HG02588 (cell line): ENCODE measurements around the gene PPP6R2.

Source experiments
- ATAC-seq: cut with Tn5 transposase; IDR thresholded peaks from one replicate; pipeline ENCODE4 v1.9.1; 2021; ENCODE audit warnings: mild to moderate bottlenecking, moderate library complexity; ENCODE audit not compliant: unreplicated experiment

PPP6R2 gene, protein sequence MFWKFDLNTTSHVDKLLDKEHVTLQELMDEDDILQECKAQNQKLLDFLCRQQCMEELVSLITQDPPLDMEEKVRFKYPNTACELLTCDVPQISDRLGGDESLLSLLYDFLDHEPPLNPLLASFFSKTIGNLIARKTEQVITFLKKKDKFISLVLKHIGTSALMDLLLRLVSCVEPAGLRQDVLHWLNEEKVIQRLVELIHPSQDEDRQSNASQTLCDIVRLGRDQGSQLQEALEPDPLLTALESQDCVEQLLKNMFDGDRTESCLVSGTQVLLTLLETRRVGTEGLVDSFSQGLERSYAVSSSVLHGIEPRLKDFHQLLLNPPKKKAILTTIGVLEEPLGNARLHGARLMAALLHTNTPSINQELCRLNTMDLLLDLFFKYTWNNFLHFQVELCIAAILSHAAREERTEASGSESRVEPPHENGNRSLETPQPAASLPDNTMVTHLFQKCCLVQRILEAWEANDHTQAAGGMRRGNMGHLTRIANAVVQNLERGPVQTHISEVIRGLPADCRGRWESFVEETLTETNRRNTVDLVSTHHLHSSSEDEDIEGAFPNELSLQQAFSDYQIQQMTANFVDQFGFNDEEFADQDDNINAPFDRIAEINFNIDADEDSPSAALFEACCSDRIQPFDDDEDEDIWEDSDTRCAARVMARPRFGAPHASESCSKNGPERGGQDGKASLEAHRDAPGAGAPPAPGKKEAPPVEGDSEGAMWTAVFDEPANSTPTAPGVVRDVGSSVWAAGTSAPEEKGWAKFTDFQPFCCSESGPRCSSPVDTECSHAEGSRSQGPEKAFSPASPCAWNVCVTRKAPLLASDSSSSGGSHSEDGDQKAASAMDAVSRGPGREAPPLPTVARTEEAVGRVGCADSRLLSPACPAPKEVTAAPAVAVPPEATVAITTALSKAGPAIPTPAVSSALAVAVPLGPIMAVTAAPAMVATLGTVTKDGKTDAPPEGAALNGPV

DNA sequence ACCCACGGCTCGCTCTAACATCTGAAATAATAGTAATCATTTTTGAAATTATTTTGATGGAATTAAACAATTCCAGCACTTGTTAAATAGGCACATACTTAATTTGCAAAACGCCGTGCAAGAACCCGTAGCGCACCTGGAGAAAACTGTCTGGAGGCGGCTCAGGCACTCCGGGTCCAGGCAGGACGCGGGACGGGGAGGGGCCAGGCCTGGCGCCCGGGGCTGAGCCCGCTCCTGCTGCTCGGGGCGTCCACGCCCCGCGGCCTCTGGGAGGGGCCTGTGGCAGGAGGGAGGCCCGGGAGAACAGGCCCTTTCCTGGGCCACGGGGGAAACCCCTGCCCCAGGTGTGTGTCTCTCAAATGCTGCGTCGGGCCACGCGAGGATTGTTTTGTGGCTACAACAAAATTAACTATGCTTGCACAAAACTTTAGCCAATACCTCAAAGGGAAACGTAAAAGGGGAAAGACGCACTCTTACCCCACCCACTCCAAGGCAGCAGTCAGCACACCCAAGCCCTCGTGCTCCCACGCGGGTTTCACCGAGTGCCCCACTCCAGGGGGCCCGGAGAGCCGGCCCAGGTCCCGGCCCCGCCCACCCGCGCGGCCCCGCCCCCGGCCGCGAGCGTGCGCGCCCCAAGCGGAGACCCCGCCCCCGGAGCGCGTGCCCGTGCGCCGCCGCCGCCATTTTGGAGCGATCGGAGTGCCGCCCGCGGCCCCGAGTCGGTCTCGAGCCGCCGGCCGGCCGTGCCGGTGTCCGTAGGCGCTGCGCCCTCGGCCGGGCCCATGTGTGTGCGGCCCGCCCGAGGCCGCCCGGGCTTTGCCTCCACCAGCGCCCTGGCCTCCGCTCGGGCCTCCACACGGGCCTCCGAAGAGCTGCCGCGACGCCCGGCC, at the start of gene PPP6R2:
TSS of gene PPP6R2 (plus strand) at position 677 of the 890 bp plus-strand sequence. CDS start 50,582 bp downstream, outside the sequence.
- ATAC-seq, result peak; percentile 79

DNA sequence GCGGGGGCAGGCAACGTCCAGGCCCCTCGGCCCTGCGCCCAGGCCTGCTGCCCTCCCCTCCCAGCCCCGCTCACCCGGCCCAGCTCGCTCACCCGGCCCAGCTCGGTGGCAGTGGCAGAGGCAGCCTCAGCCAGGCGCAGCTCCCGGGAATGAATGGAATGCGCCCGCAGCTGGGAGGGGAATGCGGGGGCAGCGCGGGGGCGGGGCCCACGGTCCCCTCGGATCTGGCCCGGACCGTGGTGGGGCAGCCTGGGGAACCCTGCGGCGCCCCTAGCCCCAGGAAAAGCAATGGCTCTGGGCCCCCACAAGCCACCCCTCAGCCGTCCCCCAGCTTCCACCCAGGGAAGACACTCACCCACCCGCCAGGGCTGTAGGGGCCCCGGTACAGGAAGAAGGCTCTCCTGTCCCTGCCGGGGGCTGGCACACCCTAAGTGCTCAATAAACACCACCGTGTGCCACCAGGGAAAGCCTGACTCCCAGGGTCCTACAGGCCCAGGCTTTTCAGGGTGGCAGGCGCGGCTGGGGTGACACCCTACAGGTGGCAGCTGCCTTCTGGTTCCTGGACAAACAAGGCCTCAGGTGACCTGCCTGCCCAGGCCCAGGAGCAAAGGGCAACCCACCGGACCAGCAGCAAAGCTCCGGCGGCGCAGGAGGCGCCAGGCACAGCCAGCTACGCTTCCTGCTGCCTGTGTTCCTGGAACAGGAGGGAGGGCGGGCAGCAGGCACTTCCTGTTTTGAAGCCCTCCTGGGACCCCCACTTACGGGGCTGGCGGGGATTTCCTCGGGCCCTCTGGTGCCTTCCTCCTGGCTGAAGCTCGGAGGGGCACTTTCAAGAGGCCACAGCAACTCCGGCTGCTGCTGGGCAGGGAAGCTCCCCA, 49.4 kb upstream of the PPP6R2 start:
- ATAC-seq, result no peak

DNA sequence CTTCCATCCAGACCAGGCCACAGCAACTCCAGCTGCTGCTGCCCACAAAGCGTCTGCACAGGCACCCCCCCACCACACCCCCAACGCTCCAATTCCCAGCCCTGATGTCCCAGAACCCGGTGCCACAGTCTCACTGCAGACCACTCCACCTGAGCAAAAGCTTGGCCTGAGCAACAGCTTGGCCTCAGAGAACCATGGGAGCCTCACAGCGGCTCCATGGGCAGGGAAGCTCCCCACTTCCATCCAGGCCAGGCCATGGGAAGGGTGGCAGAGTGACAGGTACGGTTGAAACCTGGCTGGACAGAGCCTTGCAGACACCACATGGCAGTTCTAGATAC, 48.8 kb upstream of the PPP6R2 start:
- ATAC-seq, result no peak

DNA sequence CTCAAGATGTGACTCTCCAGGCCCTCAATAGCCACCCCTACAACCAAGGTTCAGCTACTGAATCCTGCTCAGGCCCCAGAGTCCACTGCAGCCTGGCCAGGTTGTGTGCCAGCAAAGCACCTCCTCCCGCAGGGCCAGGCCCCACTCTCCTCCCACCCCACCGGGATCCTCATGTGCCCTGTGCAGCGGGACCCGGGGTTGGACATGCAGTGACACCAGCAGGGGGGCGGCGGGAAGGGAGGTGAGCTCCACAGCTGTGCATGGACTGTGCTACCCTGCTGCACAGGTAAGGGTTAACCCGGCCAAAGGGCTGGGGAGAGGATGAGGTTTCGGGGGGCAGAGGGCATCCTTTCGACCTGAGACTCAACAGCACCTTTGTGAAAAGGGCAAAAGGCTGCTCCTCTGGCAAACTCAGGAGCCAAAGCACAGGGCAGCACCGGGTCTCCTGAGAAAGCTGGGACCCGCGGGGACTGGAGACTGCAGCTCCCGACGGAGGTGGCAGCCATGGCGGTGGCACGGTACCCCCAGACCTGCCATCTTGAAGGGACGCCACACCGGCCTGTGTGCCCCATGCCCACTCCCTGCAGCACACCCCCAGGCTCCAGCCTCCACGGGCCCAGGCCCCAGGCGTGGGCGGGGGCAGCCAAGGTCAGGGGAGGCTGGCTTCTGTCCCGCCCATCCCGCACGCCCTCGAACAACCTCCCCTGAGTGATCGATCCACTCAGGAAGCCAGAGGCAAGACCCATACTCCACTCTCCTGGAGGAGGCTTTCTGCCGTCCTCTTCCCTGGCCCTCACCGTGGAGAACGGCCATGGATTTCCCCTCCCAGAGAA, 46.3 kb upstream of the PPP6R2 start:
- no peak for ATAC-seq

DNA sequence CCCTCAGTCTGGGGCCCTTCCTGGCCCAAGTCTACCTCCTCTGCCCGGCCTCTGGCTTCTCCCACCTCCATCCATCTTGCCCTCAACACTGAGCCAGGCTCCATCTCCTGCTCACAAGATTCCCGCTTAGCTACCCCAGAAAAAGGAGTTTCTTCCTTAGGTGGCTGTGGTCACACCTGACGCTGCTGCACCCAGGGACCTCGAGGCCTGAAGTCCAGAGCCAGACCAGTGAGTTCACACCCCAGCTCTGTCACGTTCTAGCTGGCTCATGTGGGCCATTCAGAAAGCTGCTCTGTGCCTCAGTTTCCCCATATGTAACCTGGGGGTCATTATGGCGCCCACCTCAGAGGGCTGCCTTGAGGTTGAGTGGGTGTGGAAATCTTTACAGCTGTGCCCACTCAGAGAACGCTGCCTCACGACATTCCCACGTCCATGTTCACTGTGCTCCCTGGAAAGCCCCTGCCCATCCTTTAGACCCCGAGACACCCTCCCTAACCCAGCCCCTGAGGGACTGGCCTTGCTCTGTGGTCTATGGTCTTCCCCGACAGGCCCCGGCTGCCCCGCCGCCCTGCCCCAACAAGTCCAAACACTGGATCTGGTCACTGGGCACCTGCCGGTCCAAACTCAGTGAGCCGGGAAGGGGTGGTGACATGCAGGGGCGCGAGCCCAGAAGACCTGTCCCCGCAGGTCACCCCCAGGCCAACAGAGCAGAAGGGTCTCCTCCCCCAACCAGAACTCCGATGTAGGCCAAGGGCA, 45.4 kb upstream of the PPP6R2 start:
- ATAC-seq, result no peak

DNA sequence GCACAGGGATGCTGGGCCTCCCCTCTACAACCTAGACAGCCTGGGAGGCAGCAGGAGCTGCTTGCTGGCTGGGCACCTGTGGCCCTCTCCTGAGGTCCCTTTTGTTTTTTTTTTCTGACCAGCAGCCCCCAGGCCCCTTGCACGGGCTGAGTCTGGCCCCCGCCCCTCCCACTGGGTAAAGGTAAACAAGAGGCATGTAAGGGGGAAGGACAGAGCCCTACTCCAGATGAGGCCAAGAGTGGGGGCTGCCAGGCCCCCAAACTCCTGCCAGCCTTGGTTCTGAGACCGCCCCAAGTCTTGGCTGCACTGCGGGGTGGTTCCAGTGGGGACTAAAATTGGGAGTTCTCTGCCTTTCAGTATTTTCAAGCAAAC, 44.9 kb upstream of the PPP6R2 start:
- ATAC-seq, result no peak

DNA sequence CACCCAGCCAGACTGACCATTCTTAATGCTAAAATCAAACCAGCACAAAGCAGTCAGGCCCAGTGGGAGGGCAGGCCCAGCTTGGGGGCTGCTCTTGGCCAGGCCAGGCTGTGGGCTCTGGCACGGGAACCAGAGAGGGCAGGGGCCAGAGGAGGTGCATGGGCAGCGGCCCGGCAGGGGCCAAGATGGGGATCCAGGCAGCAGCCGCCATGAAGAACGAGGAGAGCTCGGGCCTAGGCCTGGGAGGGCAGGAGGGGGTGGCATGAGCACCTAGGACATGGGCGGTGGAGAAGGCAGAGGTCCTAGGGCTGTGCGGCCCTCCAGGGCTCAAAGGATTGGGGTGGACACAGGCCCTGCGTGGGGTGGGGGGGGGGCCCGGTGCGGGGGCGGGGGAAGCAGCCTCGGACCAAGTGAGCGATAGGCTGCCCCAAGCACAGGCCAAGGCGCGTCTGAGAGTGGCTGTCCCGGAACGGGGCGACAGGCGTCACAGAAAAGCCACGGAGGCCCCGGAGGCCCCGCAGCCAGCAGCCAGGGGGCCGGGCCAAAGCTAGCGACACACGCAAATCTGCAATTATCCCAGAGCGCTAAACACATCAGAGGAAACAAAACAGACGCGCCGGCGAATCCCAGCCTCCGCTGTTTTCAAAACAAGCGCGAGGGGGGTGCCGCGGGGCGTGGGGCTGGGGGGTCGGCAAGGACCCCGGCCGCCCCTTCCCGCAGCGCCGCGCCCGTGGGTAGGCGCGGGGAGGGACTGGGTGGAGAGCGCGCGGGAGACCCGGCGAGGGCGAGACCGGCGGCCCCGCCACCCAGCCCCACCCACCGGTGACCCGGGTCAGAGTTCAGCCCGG, 44.0 kb upstream of the PPP6R2 start:
- ATAC-seq, result no peak

DNA sequence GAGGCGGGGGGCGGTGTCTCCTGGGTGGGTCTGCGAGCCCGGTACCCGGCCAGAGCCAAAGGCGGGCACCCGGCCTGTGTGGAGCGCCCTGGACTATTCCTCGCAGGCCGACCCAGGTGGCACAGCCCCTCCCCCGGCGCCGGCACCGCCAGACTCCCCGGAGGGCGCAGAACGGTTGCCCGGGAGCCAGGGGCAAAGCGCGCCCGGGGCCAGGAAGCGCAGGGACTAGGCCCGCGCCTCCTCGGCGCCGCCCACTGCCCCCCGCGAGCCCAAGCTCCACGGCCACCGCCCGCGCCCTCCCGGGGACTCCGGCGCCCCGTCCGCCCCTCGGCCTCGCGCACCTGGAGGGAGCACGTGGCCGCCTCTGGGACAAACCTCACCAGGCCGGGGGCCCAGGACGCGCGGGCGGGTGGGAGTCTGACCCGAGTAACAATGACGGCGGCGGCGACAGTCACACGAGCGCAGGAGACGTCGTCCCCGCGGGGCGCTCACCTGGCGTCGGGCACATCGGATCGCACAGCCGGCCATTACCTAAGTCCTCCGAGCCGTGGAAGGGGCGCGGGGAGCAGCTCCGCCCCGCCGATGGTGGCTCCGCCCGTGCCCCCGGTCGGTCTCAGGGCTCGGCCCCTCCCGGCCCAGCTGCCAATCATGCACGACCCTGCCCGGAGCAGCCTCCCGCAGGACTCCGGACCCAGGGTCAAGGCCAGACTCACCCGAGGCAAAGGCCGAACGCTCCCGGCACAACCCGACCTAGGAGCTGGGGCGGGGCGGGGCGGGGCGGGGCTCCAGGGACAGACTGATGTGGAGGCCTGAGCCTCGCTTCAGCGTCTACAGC, 43.1 kb upstream of the PPP6R2 start:
- ATAC-seq, result no peak

DNA sequence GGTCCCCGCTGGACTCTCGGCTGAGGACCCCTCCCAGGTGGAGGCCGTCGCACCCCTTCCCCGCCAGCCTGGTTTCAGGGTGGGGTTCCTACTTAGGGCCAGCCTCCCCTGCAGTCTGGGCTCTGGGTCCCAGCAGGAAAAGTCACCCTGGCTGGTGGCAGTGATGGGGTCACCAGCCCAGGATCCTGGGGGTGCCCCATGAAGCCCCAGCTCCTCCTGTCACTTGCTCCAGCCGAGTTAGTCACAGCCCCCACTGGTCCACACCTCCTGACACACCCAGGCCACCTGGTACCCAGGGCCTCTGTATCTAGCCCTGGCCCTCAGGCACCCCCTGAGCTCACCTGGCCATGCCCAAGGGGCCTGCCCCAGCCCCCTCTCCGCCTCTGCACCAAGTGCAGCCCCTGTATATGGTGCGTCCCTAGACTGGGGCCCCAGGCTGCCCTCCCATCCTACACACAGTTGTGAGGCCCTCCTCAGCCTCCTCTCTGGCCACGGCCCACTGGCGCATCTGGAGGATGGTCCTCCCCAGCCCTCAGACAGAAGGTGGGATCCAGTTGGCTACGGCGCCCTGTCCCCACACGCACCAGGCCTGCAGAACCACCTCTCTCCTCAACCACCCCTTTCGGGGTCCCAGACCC, 42.4 kb upstream of the PPP6R2 start:
- ATAC-seq, result no peak

DNA sequence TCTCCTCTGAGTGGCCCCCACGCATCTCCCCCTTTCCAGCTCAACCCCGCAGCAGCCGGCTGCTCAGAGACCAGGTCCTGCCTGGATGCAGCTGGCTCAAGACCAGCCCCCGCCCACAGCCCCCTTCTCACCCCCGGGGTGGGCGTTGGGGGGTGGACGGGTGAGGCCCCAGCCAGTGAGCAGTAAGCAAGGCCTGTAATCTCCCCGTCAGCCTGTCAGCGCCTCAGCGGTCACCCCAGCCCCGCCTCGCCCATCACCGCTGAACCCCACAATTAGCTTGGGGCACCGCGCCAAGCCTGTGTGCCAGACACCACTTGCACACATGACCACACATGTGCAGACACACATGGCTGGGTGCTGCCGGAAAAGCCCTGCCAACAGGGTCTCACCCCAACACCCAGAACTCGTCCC, 41.5 kb upstream of the PPP6R2 start:
- ATAC-seq, result no peak

DNA sequence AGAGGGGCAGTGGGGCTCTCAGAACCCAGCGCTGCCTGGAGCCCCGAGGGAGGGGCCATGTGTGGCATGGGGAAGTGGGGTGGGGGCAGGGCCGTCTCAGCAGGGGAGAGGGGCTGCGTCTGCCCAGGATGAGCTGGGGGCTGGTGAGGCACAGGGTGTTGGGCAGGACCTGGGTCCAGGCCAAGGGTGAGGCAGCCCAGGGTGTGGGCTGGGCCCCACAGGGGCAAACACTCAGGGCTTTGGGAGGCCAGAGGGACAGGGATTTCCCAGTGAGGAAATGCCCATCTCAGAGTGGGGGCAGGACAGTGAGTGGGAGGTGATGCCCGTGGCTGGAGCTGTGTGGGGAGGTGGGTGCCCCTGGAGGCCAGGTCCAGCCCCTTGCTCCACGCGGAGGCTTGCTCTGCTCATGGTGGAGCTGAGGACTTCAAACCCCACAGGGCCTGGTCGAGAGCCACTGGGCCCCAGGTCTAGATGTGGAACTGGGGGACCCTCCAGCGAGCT, 41.0 kb upstream of the PPP6R2 start:
- no peak for ATAC-seq

DNA sequence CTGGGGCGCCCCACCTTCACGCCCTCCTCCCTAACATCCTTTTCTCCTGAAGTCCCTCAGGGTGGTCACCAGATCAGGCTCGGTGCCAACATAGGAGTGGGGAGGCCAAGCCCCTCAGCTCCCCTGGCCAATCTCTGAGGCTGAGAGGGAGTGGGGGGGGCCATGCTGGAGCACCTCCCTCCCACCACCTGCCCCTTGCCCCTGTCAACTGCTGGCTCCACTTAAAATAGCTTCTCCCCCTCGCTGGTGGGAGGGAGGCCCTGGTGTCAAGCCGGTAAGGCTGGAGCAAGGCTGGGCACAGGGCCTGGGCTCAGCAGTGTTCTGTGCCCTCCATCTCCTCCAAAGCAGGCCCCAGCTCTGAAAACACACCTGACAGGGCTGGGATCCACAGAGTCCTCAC, 40.6 kb upstream of the PPP6R2 start:
- ATAC-seq, result no peak

DNA sequence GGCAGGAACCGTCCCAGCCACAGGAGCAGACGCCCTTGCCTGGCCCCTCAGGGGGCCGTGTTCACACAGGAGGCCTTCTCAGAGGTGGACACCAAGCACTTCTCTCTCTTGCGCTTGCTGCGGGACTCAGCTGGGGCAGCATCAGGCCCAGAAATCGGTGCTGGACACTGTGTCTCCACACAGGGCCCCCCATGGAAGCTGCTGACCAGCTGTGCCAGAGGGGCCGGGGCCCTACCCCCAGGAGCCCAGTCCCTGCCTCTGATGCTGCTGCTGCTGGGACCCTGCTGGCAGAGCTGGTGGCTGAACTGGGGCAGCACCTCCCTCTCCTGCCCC, 39.6 kb upstream of the PPP6R2 start:
- no peak for ATAC-seq

DNA sequence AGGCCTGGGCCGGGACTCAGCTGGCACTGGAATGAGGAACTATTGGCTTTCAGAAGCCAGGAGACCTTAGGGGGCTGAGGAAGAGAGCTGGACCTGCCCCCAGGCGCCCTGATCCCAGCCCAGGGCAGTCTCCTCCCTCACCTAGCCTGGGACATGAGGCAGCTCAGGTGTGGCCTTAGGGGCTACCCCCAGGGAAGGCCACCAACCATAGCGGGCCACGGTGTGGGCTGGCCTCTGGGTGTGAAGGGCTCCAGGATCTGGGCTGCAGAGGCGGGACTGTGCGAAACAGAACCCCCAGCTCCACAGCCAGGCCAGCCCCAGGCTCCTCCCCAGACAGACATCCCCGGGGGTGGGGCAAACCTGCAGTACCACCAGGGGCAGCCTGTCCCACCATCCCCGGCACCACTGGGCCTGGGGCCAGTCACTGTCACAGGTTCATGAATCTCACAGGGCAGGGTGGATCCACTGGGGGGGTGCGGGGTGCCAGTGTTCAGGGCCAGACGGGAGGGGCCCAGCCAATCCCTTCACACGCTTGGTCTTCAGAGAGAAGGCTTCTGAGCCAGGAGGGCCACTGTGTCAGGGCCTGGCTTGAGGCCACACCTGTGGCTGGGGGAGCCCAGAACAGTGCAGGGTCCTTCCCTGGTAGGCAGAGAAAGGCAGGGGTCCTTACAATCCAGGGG, 39.1 kb upstream of the PPP6R2 start:
- no peak for ATAC-seq

DNA sequence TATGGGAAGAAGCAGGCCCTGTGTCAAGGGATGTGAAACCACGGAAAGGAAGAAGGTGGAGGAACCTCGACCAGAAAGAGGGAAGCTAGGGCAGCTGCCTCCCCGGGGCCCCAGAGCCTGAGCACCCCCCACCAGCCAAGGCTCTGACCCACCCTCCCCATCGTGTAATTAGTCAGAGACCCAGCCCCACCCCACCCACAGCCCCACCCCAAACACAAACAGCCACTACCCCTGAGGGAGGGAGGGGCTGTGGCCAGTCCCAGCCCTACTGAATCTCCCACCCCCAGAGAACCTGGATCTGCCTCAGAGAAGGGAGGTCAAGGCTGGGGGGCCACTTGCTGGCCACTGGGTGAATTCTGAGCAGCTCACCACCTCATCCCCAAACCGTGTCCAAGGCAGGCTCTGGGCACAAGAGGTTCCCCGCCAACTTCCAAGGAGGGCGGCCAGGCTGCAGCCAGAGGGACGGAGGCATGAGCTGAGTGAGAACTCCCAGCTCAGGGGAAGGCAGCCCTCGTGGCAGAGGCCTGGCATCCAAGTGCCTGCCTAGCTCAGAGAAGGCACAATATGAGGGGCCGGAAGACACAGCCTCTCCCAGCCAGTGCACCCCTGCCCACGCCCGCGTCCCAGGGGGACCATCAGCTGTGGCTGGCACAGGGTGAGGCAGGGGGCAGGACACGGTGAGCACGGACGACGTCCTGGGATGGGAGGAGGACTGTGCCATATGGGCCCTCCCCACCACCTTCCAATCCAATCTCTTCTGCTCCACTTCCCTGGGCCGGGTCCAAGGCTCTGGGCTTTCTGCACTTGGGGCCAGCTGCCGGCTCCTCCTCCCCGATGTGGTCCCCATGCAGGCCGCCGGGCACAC, 38.4 kb upstream of the PPP6R2 start:
- ATAC-seq, result no peak
